ENCODE results near the gene STX7. TPM values are rescaled to one million over a fixed set of nuclear protein-coding genes. Genes with fewer than 3 reads are reported as not detected.

STX7 gene
- total RNA-seq, 1 donor from 2014 or later: 30.0 TPM

GRCh38 chr6:132465530-132466485 lies 47.1 kb downstream of the STX7 start:
- Mint-ChIP-seq H3K4me1 (no peaks in the 10 kb centered on the region), H3K9me3 (no peaks in the 10 kb centered on the region), H3K27ac (ENCODE audit: unreplicated experiment) (no peak overlapping the region), H3K27me3 (ENCODE audit: low read depth) (no peaks in the 10 kb centered on the region), H3K4me3 (no peak overlapping the region), H3K36me3 (ENCODE audit: low read depth) (peaks cover 11% of the 10 kb centered on the region)
- DNase-seq (ENCODE audit: low read depth, low spot score): no peak
- TF ChIP-seq CTCF (conservative IDR thresholded peaks at IDR 0.05): no peak

- no peak overlapping the region for H3K27ac Mint-ChIP-seq (ENCODE audit: unreplicated experiment)
- peaks cover 14% of the 10 kb centered on the region for H3K36me3 Mint-ChIP-seq (ENCODE audit: low read depth)
- H3K4me3 Mint-ChIP-seq: no peak overlapping the region
- TF ChIP-seq CTCF (conservative IDR thresholded peaks at IDR 0.05): no peak
- no peaks in the 10 kb centered on the region for H3K9me3 Mint-ChIP-seq
- no peaks in the 10 kb centered on the region for H3K27me3 Mint-ChIP-seq (ENCODE audit: low read depth)
- no peaks in the 10 kb centered on the region for H3K4me1 Mint-ChIP-seq
- DNase-seq (ENCODE audit: low read depth, low spot score): no peak
Observed at GRCh38 chr6:132464538-132465256, 48.2 kb downstream of the STX7 start.

GRCh38 chr6:132461958-132462357 lies 51.0 kb downstream of the STX7 start:
- Mint-ChIP-seq H3K9me3 (no peaks in the 10 kb centered on the region), H3K4me3 (no peak overlapping the region), H3K4me1 (no peaks in the 10 kb centered on the region), H3K27me3 (ENCODE audit: low read depth) (no peaks in the 10 kb centered on the region), H3K36me3 (ENCODE audit: low read depth) (peaks cover 18% of the 10 kb centered on the region), H3K27ac (ENCODE audit: unreplicated experiment) (no peak overlapping the region)
- no peak for DNase-seq (ENCODE audit: low read depth, low spot score)
- no peak for TF ChIP-seq CTCF (conservative IDR thresholded peaks at IDR 0.05)

- no peak overlapping the region for H3K27ac Mint-ChIP-seq (ENCODE audit: unreplicated experiment)
- no peaks in the 10 kb centered on the region for H3K9me3 Mint-ChIP-seq
- DNase-seq (ENCODE audit: low read depth, low spot score): no peak
- H3K4me3 Mint-ChIP-seq: no peak overlapping the region
- no peaks in the 10 kb centered on the region for H3K27me3 Mint-ChIP-seq (ENCODE audit: low read depth)
- no peaks in the 10 kb centered on the region for H3K4me1 Mint-ChIP-seq
- peaks cover 28% of the 10 kb centered on the region for H3K36me3 Mint-ChIP-seq (ENCODE audit: low read depth)
- TF ChIP-seq CTCF (conservative IDR thresholded peaks at IDR 0.05): no peak
Observed at GRCh38 chr6:132459605-132459952, 53.3 kb downstream of the STX7 start.

- Mint-ChIP-seq H3K9me3 (no peaks in the 10 kb centered on the region), H3K4me1 (no peaks in the 10 kb centered on the region), H3K36me3 (ENCODE audit: low read depth) (peaks cover 28% of the 10 kb centered on the region), H3K27me3 (ENCODE audit: low read depth) (no peaks in the 10 kb centered on the region), H3K4me3 (no peak overlapping the region), H3K27ac (ENCODE audit: unreplicated experiment) (no peak overlapping the region)
- no peak for DNase-seq (ENCODE audit: low read depth, low spot score)
- TF ChIP-seq CTCF (conservative IDR thresholded peaks at IDR 0.05): no peak
Observed at GRCh38 chr6:132458887-132459604, 53.9 kb downstream of the STX7 start.
